Measurements from ENCODE around the gene CCBE1.

GRCh38 chr18:59387687-59388565 is 309.3 kb downstream of the CCBE1 start:
- TF ChIP-seq GATA2 (IDR thresholded peaks at IDR 0.05; ENCODE audit: low read depth, low read length) (no peak), GATA3 (IDR thresholded peaks at IDR 0.05; ENCODE audit: low read depth, low read length) (no peak)
